Measurements from ENCODE around the gene ELMO1. TPM values are rescaled to one million over a fixed set of nuclear protein-coding genes. Genes with fewer than 3 reads are reported as not detected.

The ELMO1 gene
- total RNA-seq, 4 donors from 2014 or later = 31.1 to 42.9 (median 38.7) TPM

DNA sequence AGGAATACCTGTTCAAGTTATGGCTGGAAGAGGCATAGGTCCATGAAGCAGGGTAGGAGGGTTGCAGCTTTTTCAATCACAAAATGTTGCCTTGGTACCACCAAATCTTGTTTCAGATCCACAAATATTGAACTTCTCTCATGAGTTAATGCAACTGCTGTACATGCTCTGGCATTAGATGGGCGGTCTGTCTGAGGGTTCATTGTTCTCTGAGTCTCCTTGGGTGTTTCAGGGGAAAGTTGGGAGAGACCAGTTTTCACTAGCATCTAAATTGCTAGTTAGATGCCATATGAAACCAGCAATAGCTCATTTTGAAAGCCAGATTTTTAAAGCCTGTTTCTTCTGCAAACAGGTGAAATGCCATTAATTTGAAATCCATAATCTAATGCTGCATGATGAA, 27.8 kb upstream of the ELMO1 start:
- DNase-seq (ENCODE audit: extremely low spot score) = no peak
- no peak overlapping the region for H3K27ac ChIP-seq (replicated peaks in 1 of 4)
- 90% methylated on average over 1 of the region's 1 CpG for WGBS
- H3K4me1 ChIP-seq = peaks cover 0 to 10% (median 3%) of the 10 kb centered on the region in 4 donors
- TF ChIP-seq POLR2A (IDR thresholded peaks at IDR 0.05; ENCODE audit: low read depth) (no peak), EP300 (IDR thresholded peaks at IDR 0.05) (no peak), POLR2AphosphoS5 (IDR thresholded peaks at IDR 0.05) (no peak)
- TF ChIP-seq, protein P1, sequence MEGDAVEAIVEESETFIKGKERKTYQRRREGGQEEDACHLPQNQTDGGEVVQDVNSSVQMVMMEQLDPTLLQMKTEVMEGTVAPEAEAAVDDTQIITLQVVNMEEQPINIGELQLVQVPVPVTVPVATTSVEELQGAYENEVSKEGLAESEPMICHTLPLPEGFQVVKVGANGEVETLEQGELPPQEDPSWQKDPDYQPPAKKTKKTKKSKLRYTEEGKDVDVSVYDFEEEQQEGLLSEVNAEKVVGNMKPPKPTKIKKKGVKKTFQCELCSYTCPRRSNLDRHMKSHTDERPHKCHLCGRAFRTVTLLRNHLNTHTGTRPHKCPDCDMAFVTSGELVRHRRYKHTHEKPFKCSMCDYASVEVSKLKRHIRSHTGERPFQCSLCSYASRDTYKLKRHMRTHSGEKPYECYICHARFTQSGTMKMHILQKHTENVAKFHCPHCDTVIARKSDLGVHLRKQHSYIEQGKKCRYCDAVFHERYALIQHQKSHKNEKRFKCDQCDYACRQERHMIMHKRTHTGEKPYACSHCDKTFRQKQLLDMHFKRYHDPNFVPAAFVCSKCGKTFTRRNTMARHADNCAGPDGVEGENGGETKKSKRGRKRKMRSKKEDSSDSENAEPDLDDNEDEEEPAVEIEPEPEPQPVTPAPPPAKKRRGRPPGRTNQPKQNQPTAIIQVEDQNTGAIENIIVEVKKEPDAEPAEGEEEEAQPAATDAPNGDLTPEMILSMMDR (IDR thresholded peaks at IDR 0.05) = no peak
- no peak overlapping the region for H3K4me3 ChIP-seq
- no peaks in the 10 kb centered on the region for H3K36me3 ChIP-seq
- intact Hi-C loops (cut with DNase I) = no loop called here
- H3K9me3 ChIP-seq = no peaks in the 10 kb centered on the region
- no peaks in the 10 kb centered on the region for H3K27me3 ChIP-seq

DNA sequence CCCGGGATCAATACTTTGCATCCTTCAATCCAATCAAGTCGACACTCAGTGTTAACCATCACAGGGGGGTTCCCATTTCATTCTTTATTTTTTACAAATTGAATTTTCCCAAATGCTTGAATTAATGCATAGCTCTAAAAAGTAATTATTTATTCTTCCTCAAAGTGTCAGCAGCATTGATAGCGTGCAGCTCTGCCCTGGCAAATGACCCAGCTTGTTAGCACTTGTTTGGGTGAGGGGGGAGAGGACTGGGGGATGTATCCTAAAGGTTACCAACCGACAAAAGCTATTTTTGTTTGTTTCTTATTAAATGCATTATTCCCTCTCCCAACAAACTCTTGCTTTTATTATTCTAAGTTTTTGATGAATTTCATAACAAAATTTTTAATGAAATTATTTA, 27.0 kb upstream of the ELMO1 start:
- Histone ChIP-seq H3K36me3 (no peaks in the 10 kb centered on the region), H3K9me3 (no peaks in the 10 kb centered on the region), H3K4me3 (no peak overlapping the region), H3K27me3 (no peaks in the 10 kb centered on the region), H3K4me1 (peaks cover 0 to 6% (median 2%) of the 10 kb centered on the region in 4 donors), H3K27ac (replicated peaks in 1 of 4) (no peak overlapping the region)
- no peak for DNase-seq (ENCODE audit: extremely low spot score)
- TF ChIP-seq, protein P1 (IDR thresholded peaks at IDR 0.05) = no peak
- no peak for TF ChIP-seq POLR2AphosphoS5 (IDR thresholded peaks at IDR 0.05)
- TF ChIP-seq EP300 (IDR thresholded peaks at IDR 0.05) = no peak
- TF ChIP-seq POLR2A (IDR thresholded peaks at IDR 0.05; ENCODE audit: low read depth) = no peak
- intact Hi-C loops (cut with DNase I) = no loop called here
- WGBS = 85% methylated on average over 4 of the region's 4 CpGs

DNA sequence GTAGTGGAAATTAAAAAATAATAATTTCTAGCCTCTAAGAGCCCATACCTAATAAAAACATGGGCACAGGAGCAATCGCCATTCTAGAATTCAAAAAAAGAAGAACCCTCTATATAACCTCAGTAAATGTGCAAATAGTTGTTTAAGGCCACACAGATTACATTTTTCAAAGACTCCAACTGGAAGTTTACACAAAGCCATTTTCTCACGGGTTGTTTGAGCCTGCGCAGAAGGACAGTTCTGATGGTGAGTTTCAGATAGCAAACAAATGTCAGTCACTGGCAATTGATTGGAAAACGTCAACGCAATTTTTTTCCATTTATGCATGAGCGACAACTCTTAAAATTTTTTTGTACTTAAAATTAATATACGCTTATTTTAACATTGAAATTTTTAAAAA, 23.0 kb upstream of the ELMO1 start:
- no peaks in the 10 kb centered on the region for H3K4me1 ChIP-seq
- no peak overlapping the region for H3K27ac ChIP-seq (replicated peaks in 1 of 4)
- no peaks in the 10 kb centered on the region for H3K27me3 ChIP-seq
- H3K36me3 ChIP-seq = no peaks in the 10 kb centered on the region
- TF ChIP-seq EP300 (IDR thresholded peaks at IDR 0.05) = no peak
- no peaks in the 10 kb centered on the region for H3K9me3 ChIP-seq
- intact Hi-C loops (cut with DNase I) = no loop called here
- 77% methylated on average over 7 of the region's 7 CpGs for WGBS
- no peak overlapping the region for H3K4me3 ChIP-seq
- no peak for DNase-seq (ENCODE audit: extremely low spot score)

DNA sequence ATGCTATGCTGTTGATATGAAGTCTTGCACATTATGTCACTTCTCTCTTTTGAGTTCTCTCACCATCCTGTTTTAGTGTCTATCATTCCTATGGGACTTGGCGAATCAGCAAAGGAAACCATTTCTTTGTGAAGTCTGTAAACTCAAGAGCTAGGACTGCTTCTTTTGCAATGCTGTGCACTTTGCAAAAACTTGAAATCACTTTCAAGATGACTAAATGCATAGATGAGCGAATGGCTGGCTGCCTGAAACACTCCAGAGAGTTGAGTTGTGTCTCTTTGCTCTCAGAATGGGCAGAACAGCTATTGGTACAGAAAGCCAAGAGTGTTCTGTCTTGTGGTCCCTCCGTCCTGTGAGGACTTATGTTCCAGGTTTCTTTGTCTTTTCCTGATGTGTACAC, 18.3 kb upstream of the ELMO1 start:
- H3K36me3 ChIP-seq = no peaks in the 10 kb centered on the region
- H3K27ac ChIP-seq (replicated peaks in 1 of 4) = no peak overlapping the region
- no peak for DNase-seq (ENCODE audit: extremely low spot score)
- 76% methylated on average over 3 of the region's 3 CpGs for WGBS
- H3K9me3 ChIP-seq = no peaks in the 10 kb centered on the region
- H3K27me3 ChIP-seq = no peaks in the 10 kb centered on the region
- TF ChIP-seq, protein P1 (IDR thresholded peaks at IDR 0.05) = no peak
- no peak for TF ChIP-seq EP300 (IDR thresholded peaks at IDR 0.05)
- TF ChIP-seq POLR2AphosphoS5 (IDR thresholded peaks at IDR 0.05) = no peak
- TF ChIP-seq POLR2A (IDR thresholded peaks at IDR 0.05; ENCODE audit: low read depth) = no peak
- H3K4me1 ChIP-seq = no peaks in the 10 kb centered on the region
- intact Hi-C loops (cut with DNase I) = no loop called here
- no peak overlapping the region for H3K4me3 ChIP-seq

DNA sequence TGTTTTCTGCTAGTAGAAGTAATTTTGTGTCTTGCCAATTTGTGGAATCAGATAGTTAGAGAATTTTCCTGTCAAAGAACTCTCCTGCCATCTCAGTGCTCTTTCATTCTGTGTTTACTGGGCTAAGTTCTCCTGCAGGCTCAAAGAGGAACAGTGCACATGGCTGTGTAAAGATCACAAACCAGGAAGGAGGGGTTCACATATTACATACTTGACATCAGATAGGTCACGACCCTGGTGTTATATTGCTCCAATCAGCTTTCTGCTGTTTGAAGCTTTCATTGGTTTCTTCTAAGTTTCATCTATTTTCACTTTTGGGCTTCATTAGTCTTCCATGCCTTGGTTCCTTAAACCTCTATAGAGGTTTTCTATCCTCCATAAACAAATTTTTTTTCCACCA, 13.5 kb upstream of the ELMO1 start:
- no peak overlapping the region for H3K27ac ChIP-seq (replicated peaks in 1 of 4)
- intact Hi-C loops (cut with DNase I) = no loop called here
- H3K27me3 ChIP-seq = no peaks in the 10 kb centered on the region
- H3K4me1 ChIP-seq = no peaks in the 10 kb centered on the region
- H3K9me3 ChIP-seq = no peaks in the 10 kb centered on the region
- H3K4me3 ChIP-seq = no peak overlapping the region
- TF ChIP-seq, protein P1 (IDR thresholded peaks at IDR 0.05) = no peak
- no peak for DNase-seq (ENCODE audit: extremely low spot score)
- H3K36me3 ChIP-seq = no peaks in the 10 kb centered on the region
- WGBS = 65% methylated on average over 1 of the region's 1 CpG
